Globus pallidus (tissue), 1 donor: ENCODE measurements around the gene CSMD2.

Source experiments
- DNase-seq: peaks from one replicate; pipeline ENCODE4 v3.0.0-alpha.2; 2015; ENCODE audit warnings: low spot score

CSMD2 gene

GRCh38 chr1:33852711-33853110 is 312.3 kb downstream of the CSMD2 start:
- no peak for DNase-seq

- DNase-seq, result no peak
These were observed 314.5 kb downstream of the CSMD2 start for GRCh38 chr1:33850481-33850880.

GRCh38 chr1:33849211-33849610 is 315.8 kb downstream of the CSMD2 start:
- no peak for DNase-seq

- DNase-seq, result no peak
These were observed 316.7 kb downstream of the CSMD2 start for GRCh38 chr1:33848205-33848937.

- DNase-seq, result no peak
These were observed 318.2 kb downstream of the CSMD2 start for GRCh38 chr1:33846861-33847260.

- DNase-seq, result no peak
These were observed 320.9 kb downstream of the CSMD2 start for GRCh38 chr1:33844166-33844565.

- no peak for DNase-seq
These were observed 322.7 kb downstream of the CSMD2 start for GRCh38 chr1:33842348-33842747.

- DNase-seq, result no peak
These were observed 323.5 kb downstream of the CSMD2 start for GRCh38 chr1:33841494-33841893.

- DNase-seq, result no peak
These were observed 327.4 kb downstream of the CSMD2 start for GRCh38 chr1:33837635-33838034.

- DNase-seq, result no peak
These were observed 328.1 kb downstream of the CSMD2 start for GRCh38 chr1:33836911-33837310.

- no peak for DNase-seq
These were observed 336.4 kb downstream of the CSMD2 start for GRCh38 chr1:33828654-33829053.

GRCh38 chr1:33828059-33828458 is 337.0 kb downstream of the CSMD2 start:
- no peak for DNase-seq

GRCh38 chr1:33826711-33827110 is 338.3 kb downstream of the CSMD2 start:
- DNase-seq, result no peak

GRCh38 chr1:33826311-33826710 is 338.7 kb downstream of the CSMD2 start:
- no peak for DNase-seq

- DNase-seq, result no peak
These were observed 339.5 kb downstream of the CSMD2 start for GRCh38 chr1:33825506-33825905.

GRCh38 chr1:33824971-33825370 is 340.1 kb downstream of the CSMD2 start:
- DNase-seq, result no peak

- no peak for DNase-seq
These were observed 340.7 kb downstream of the CSMD2 start for GRCh38 chr1:33824321-33824720.

GRCh38 chr1:33823830-33824229 is 341.2 kb downstream of the CSMD2 start:
- DNase-seq, result no peak

GRCh38 chr1:33823401-33823800 is 341.6 kb downstream of the CSMD2 start:
- DNase-seq, result no peak

- DNase-seq, result no peak
These were observed 342.6 kb downstream of the CSMD2 start for GRCh38 chr1:33822396-33822795.

GRCh38 chr1:33821291-33821690 is 343.7 kb downstream of the CSMD2 start:
- DNase-seq, result no peak

- DNase-seq, result no peak
These were observed 344.2 kb downstream of the CSMD2 start for GRCh38 chr1:33820804-33821203.

GRCh38 chr1:33819913-33820311 is 345.1 kb downstream of the CSMD2 start:
- no peak for DNase-seq

- DNase-seq, result no peak
These were observed 345.6 kb downstream of the CSMD2 start for GRCh38 chr1:33819290-33819912.
